Lower leg skin (tissue), 4 donors: ENCODE results near the gene UBE2E2. TPM values are rescaled to one million over a fixed set of nuclear protein-coding genes. Genes with fewer than 3 reads are reported as not detected.
"Not testable (repeated sequence)": the region's sequence is repeated elsewhere in the genome, so short reads cannot be mapped to it uniquely, and the experiment has no call there.

Source experiments
- DNase-seq, 2 donors: peaks; one replicate each; pipeline ENCODE4 v3.0.0-alpha.2; 2019; ENCODE audit warnings: low spot score in 2 of 2
- H3K4me3 ChIP-seq: fragments of 200-600 bp; sonication (generic); 2 replicates; pipeline ENCODE4 v1.5.1; 2017; ENCODE audit warnings: mild to moderate bottlenecking, low read depth; ENCODE audit not compliant: poor library complexity, severe bottlenecking
- CTCF ChIP-seq, 3 donors: fragments of 450-650 bp; IDR thresholded peaks; one replicate each; pipeline ENCODE4 v1.5.1; 2016; ENCODE audit warnings: antibody characterized with exemption in 3 of 3, mild to moderate bottlenecking in 3 of 3, moderate library complexity in 2 of 3
- POLR2A ChIP-seq, 2 donors: fragments of 450-650 bp; IDR thresholded peaks; one replicate each; pipeline ENCODE4 v1.6.1; 2016 to 2017; ENCODE audit warnings: antibody characterized with exemption in 2 of 2, mild to moderate bottlenecking in 1 of 2, moderate library complexity in 1 of 2
- WGBS, 2 donors: methylation state at CpG; one replicate each; pipeline ENCODE4 v1.1.5; 2018; 5-methylcytosine and 5-hydroxymethylcytosine counted together
- intact Hi-C: fragments of 100-400 bp; cut with DNase I; formaldehyde crosslinking; loops from one replicate; pipeline ENCODE4 v1.15.0; 2023; ENCODE audit warnings: low total_unique reads
- total RNA-seq, 4 donors: library from RNA; depleted of rRNA; stranded (reverse); fragments of >200 nt; gene quantifications; one replicate each; pipeline ENCODE4 v1.1.0, GENCODE V29; 2016

The UBE2E2 gene
- total RNA-seq, 4 donors from 2014 or later, result 20.0 to 54.7 (median 33.3) TPM

- intact Hi-C loops, result no loop called here
- WGBS, 2 donors, result 90 to 100% methylated on average over 2 of the region's 2 CpGs
- DNase-seq, result no peak
- H3K4me3 ChIP-seq, result no peak overlapping the region
- TF ChIP-seq CTCF (IDR thresholded peaks at IDR 0.05), result no peak
- TF ChIP-seq POLR2A (IDR thresholded peaks at IDR 0.05), result no peak
These were observed 405.5 kb downstream of the UBE2E2 start for GRCh38 chr3:23608650-23609049.

- intact Hi-C loops, result no loop called here
- WGBS, 2 donors, result 30 to 38% methylated on average over 13 of the region's 13 CpGs
- H3K4me3 ChIP-seq, result no peak overlapping the region
- DNase-seq, result no peak
- TF ChIP-seq CTCF (IDR thresholded peaks at IDR 0.05) (no peak), POLR2A (IDR thresholded peaks at IDR 0.05) (no peak)
These were observed 408.7 kb downstream of the UBE2E2 start for GRCh38 chr3:23611737-23612295.

- H3K4me3 ChIP-seq, result no peak overlapping the region
- intact Hi-C loops, result no loop called here
- WGBS, 2 donors, result 49 to 55% methylated on average over 14 to 15 of the region's 15 CpGs
- DNase-seq, result no peak
- TF ChIP-seq POLR2A (IDR thresholded peaks at IDR 0.05) (no peak), CTCF (IDR thresholded peaks at IDR 0.05) (no peak)
These were observed 409.3 kb downstream of the UBE2E2 start for GRCh38 chr3:23612296-23612891.

GRCh38 chr3:23615068-23615467 lies 411.9 kb downstream of the UBE2E2 start:
- no peak for TF ChIP-seq POLR2A (IDR thresholded peaks at IDR 0.05)
- TF ChIP-seq CTCF (IDR thresholded peaks at IDR 0.05), result no peak
- no peak overlapping the region for H3K4me3 ChIP-seq
- intact Hi-C loops, result no loop called here
- WGBS, 2 donors, result 91 to 97% methylated on average over 5 of the region's 5 CpGs
- DNase-seq, result no peak

- 98 to 100% methylated on average over 2 of the region's 2 CpGs for WGBS, 2 donors
- DNase-seq, intact Hi-C loops, H3K4me3 ChIP-seq: not testable (repeated sequence)
These were observed 415.3 kb downstream of the UBE2E2 start for GRCh38 chr3:23618475-23618874.

GRCh38 chr3:23619705-23620637 lies 416.8 kb downstream of the UBE2E2 start:
- no peak for DNase-seq
- H3K4me3 ChIP-seq, result no peak overlapping the region
- 43 to 50% methylated on average over 12 of the region's 12 CpGs for WGBS, 2 donors
- no peak for TF ChIP-seq POLR2A (IDR thresholded peaks at IDR 0.05)
- TF ChIP-seq CTCF (IDR thresholded peaks at IDR 0.05), result no peak
- intact Hi-C loops, result no loop called here
